ENCODE measurements around the gene TOMM34. TPM values are rescaled to one million over a fixed set of nuclear protein-coding genes. Genes with fewer than 3 reads are reported as not detected.

The TOMM34 gene
- total RNA-seq, 1 donor from 2014 or later: 18.2 TPM

DNA sequence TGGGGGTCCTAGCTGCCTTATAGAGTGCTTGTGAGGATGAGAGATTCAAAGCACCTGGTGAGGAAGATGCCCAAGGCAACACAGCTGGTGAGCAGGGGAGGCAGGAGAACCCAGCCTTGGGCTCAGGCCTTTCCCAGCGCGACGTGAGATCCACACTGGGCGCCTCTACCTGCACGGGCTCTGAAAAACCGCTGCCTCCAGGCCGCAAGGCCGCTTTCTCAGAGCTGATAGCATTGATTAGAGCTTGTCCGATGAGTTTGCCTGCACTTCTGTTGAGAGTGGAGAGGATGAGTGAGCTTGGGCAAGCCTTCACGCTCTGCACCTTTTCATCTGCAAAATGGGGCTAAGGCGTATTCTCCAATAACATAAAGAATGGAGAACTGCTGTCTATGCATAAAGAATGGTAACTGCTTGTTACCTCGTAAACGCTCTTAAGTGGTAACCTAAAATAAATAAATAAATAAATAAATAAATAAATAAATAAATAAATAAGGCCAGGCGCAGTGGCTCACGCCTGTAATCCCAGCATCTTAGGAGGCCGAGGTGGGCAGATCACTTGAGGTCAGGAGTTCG is 49.4 kb downstream of the TOMM34 start:
- peaks cover 18% of the 10 kb centered on the region for H3K4me1 Mint-ChIP-seq
- TF ChIP-seq, protein P1, sequence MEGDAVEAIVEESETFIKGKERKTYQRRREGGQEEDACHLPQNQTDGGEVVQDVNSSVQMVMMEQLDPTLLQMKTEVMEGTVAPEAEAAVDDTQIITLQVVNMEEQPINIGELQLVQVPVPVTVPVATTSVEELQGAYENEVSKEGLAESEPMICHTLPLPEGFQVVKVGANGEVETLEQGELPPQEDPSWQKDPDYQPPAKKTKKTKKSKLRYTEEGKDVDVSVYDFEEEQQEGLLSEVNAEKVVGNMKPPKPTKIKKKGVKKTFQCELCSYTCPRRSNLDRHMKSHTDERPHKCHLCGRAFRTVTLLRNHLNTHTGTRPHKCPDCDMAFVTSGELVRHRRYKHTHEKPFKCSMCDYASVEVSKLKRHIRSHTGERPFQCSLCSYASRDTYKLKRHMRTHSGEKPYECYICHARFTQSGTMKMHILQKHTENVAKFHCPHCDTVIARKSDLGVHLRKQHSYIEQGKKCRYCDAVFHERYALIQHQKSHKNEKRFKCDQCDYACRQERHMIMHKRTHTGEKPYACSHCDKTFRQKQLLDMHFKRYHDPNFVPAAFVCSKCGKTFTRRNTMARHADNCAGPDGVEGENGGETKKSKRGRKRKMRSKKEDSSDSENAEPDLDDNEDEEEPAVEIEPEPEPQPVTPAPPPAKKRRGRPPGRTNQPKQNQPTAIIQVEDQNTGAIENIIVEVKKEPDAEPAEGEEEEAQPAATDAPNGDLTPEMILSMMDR (IDR thresholded peaks at IDR 0.05): no peak
- no peaks in the 10 kb centered on the region for H3K9me3 Mint-ChIP-seq
- H3K27ac Mint-ChIP-seq: no peak overlapping the region
- POLR2A ChIA-PET: interaction anchor here (1.7 to 2.2 kb wide), 2 partner anchors 25 to 49 kb away, joined by 4 to 12 read pairs; partner anchors contain the start of genes TOMM34 and YWHAB
- intact Hi-C loops (cut with micrococcal nuclease): loop anchor here (1.0 to 2.0 kb wide), 2 partner anchors 24 to 56 kb away; partner anchors contain the start of gene STK4
- ATAC-seq (ENCODE audit: low read depth) (no peak), DNase-seq (no peak)
- H3K36me3 Mint-ChIP-seq (ENCODE audit: low read depth): peaks cover 56% of the 10 kb centered on the region
- peak overlapping the region; percentile 89 for H3K4me3 Mint-ChIP-seq
- CTCF ChIA-PET: interaction anchor here (0.5 to 2.0 kb wide), 2 partner anchors 135 to 185 kb away, joined by 3 to 7 read pairs; no protein-coding TSS in a partner anchor
- H3K27me3 Mint-ChIP-seq: no peaks in the 10 kb centered on the region

- Mint-ChIP-seq H3K4me3 (peak within 1 kb of the TSS; percentile 89), H3K27ac (no peak within 1 kb of the TSS), H3K9me3 (no peaks in the 10 kb centered on the region), H3K4me1 (peaks cover 18% of the 10 kb centered on the region), H3K27me3 (no peaks in the 10 kb centered on the region), H3K36me3 (ENCODE audit: low read depth) (peaks cover 60% of the 10 kb centered on the region)
- ChIA-PET CTCF (interaction anchor here (0.5 to 2.0 kb wide), 2 partner anchors 135 to 186 kb away, joined by 3 to 7 read pairs; no protein-coding TSS in a partner anchor), POLR2A (interaction anchor here (0.6 to 2.2 kb wide), 6 partner anchors 25 to 1254 kb away, joined by 3 to 12 read pairs (median 6); partner anchors contain the start of genes TOMM34 and YWHAB)
- intact Hi-C loops (cut with micrococcal nuclease): loop anchor here (1.0 to 2.0 kb wide), 2 partner anchors 24 to 57 kb away; partner anchors contain the start of gene STK4
- ATAC-seq (ENCODE audit: low read depth) (peak; percentile 98), DNase-seq (peak; percentile 72)
- TF ChIP-seq, protein P1 (IDR thresholded peaks at IDR 0.05): no peak
These were observed 50.1 kb downstream of the TOMM34 start, which contains the start of gene PABPC1L for GRCh38 chr20:44909872-44910689. Gene PABPC1L, plus strand, starts transcription at chr20:44910060. Its CDS starts 84 bp downstream, at chr20:44910144.

- intact Hi-C loops (cut with micrococcal nuclease): no loop called here
- Mint-ChIP-seq H3K36me3 (ENCODE audit: low read depth) (peaks cover 61% of the 10 kb centered on the region), H3K27me3 (no peaks in the 10 kb centered on the region), H3K9me3 (no peaks in the 10 kb centered on the region), H3K4me3 (peak overlapping the region; percentile 89), H3K4me1 (peaks cover 18% of the 10 kb centered on the region), H3K27ac (no peak overlapping the region)
- ATAC-seq (ENCODE audit: low read depth) (no peak), DNase-seq (no peak)
- POLR2A ChIA-PET: interaction anchor here (0.6 to 2.2 kb wide), 6 partner anchors 24 to 1253 kb away, joined by 3 to 12 read pairs (median 6); partner anchors contain the start of genes TOMM34 and YWHAB
- CTCF ChIA-PET: interaction anchor here (0.7 to 2.0 kb wide), 3 partner anchors 16 to 186 kb away, joined by 3 to 7 read pairs (median 3); no protein-coding TSS in a partner anchor
- TF ChIP-seq, protein P1 (IDR thresholded peaks at IDR 0.05): no peak
These were observed 51.0 kb downstream of the TOMM34 start for GRCh38 chr20:44908987-44909871.

DNA sequence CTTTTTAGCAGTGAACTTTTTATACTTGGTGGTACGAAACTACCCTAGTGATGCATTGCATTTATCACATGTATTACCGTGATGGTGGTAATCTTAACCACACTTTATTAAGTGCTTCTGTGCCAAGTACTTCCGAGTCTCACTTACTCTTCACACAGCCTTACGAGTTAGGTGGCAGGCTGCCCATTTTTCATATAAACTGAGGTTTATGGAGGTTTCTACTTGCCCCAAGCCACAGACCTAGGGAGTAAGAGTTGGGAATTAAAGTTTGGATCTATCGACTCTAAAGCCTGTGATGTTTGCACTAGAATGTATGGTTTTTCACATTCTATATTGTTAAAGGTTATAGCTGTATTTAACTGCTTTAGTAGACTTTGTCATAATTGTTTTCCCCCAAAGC is 55.8 kb downstream of the TOMM34 start:
- POLR2A ChIA-PET: no interaction called here
- H3K9me3 Mint-ChIP-seq: no peaks in the 10 kb centered on the region
- TF ChIP-seq, protein P1 (IDR thresholded peaks at IDR 0.05): no peak
- no peak overlapping the region for H3K4me3 Mint-ChIP-seq
- peaks cover 88% of the 10 kb centered on the region for H3K36me3 Mint-ChIP-seq (ENCODE audit: low read depth)
- CTCF ChIA-PET: no interaction called here
- intact Hi-C loops (cut with micrococcal nuclease): no loop called here
- H3K4me1 Mint-ChIP-seq: peaks cover 16% of the 10 kb centered on the region
- H3K27ac Mint-ChIP-seq: no peak overlapping the region
- DNase-seq: no peak
- no peak for ATAC-seq (ENCODE audit: low read depth)
- no peaks in the 10 kb centered on the region for H3K27me3 Mint-ChIP-seq

All from activated B cell treated with CpG ODN at 0.5 μM for 24 hours (primary cell).